NCI-H82 treated with DMSO at 0.1 percent for 48 hours (cell line): ENCODE data around the gene CAMTA1.

ENCODE experiments used
- DNase-seq: peaks from one replicate; lab custom pipeline; 2025; ENCODE audit not compliant: unreplicated experiment; lab: John Stamatoyannopoulos, UW

CAMTA1 gene

DNA sequence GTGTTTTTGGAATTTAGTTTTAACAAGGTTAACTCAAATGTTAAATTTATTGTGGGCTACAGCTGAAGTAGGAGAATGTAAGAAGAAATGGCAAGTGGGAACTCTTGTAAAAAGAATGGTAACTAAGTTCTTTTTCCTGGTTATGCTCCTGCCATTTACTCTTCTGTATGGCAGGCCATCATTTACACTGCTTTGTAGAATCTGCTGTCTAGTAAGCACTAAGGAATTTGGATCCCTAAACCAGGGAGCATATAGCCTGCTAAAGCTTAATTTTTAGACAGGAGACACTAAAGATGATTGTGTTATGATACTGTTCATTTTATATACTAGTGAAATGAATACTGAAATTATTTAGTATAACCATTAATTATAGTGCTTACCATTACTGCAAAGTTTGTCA, 85.3 kb downstream of the CAMTA1 start:
- no peak for DNase-seq

- DNase-seq = no peak
These were observed 86.2 kb downstream of the CAMTA1 start for GRCh38 chr1:6871300-6871972.

DNA sequence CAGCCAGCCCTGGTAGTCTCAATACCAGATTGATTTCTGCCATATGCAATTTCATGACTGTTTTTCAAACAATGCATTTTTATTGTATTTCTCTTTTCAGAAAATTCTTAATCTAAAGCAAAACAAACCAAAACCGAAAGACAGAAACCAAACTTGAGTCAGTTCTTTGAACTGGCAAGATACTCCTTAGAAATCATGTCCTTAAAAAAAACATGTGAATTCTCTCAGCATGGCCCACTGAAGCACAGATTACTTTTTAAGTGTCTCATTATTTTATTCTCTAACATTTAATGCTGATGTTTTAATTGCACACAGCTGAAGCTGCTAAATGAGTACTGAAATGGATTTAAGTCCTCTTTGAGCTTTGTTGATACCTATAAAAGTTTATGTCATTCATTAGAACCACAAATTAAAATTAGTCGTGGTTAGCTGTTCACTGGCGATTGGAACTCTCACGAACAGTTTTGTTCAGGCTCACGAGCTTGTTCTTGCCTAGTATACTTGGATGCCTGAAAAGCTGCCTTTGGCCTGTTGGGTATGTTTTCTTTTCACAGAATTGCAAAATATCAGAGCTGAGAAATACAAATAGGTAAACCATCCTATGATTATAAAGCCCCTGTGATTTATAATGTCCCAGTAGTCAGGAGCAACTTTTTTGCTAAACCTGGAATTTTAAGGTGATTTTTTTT, 87.5 kb downstream of the CAMTA1 start:
- DNase-seq = no peak

- DNase-seq = no peak
These were observed 88.2 kb downstream of the CAMTA1 start for GRCh38 chr1:6873298-6874015.

DNA sequence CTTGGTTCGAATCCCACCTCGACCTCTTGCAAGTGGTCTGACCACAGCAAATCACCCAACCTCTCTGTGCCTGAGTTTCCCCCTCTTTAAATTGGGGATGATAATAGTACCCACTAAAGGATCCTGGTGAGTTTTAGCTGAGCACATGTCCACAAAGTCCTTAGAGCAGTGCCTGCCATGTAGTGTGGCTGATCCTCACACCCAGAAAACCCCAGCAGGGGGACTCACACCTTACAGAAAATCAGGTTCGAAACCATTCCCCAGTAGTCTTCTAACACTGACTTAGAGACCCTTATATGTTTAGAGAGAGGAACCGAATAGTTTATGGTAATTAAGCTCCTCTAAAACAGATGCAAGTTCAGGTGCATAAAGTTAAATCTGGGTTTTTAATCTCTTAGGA, 89.0 kb downstream of the CAMTA1 start:
- DNase-seq = no peak

DNA sequence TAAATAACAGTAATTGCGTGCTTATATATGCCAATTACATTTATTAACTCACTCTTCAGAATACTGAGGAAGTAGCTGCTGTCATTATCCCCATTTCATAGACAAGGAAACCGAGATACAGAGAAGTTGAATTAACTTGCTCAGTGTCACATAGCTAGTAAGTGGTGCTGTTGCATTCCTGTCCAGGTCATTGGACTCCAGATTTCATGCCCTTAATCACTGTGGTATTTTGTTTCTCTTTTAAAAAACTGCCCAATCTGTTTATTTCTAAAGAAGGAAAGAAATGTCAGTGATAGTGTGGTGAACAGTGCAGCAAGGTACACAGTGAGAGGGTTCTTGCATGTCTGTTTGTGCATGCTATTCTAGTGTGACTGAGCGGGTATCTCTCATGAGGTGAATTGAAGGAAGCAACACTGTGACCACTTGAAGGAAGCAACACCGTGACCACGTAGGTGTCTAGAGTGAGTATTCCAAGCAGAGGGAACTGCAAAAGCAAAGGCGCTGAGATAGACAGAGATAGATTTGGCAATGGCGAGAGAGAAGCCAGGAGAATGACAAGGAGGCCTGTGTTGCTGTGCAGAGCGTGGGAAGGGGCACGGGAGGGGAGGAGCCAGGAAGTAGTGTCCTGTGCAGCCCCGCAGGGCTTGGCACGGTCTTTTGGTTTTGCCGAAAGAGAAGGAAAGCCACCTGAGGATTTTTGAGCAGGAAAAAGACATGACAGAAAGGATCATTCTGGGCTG, 95.9 kb downstream of the CAMTA1 start:
- DNase-seq = no peak

DNA sequence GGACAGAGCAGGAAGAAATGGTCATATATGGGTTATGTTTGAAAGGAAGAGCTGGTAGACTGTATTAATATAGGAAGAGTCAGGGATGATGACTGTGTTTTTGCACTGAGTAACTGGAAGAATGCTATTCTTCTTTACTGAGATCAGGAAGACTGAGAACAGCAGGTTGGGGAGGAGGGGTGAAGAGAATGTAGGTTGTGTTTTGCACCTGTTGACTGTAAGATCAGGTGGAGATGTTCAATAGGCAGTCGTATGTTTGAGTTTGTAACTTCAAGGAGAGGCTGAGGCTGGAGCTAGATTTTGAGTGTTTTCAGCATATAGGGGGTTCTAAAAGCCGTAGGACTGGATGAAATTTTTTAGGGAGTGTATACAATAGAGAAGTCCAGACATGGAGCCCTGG, 97.2 kb downstream of the CAMTA1 start:
- no peak for DNase-seq

DNA sequence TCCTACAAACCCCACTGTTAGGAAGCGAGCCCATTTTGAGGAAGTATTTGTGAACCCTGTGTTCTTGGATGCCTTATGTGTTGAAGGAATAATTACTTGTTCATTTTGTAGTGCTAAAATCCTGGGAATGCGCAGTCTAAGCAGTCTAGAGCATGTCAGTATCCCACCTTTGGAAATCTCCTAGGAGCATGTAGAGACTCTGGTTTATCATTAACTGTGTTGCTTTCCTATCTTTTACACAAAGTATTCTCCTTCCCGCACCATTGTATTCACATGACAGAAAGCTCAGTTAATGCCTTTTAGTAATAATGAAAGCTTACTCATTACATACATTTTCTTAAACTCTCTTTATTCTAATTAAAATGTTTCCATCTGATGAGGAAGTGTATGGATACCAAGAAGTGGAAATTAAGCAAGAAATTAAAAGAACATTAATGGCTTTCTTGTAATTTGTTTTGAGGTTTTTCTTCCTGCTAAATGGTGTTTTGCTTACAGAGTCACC, 99.4 kb downstream of the CAMTA1 start:
- DNase-seq = no peak

GRCh38 chr1:6885426-6885825, 100.2 kb downstream of the CAMTA1 start:
- no peak for DNase-seq

- no peak for DNase-seq
These were observed 101.3 kb downstream of the CAMTA1 start for GRCh38 chr1:6886523-6886922.

DNA sequence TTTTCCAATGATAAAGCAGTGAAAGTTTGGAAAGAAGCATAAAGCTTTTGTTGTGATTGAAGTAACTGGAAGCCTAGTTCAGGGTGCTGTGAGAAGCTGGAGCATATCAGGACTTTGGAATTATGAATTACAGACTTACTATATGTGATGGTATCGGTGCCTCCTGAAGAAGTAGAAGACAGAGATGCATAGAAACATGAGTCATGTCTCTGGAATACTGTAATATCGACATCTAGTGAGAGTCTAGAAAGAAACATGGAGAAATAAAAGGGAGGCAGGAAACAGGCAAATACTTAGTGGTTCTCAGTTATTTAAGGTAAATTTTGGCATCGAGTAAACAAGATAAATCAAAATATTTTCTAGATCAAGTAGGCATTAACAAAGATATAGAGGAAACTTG, 103.0 kb downstream of the CAMTA1 start:
- DNase-seq = no peak

DNA sequence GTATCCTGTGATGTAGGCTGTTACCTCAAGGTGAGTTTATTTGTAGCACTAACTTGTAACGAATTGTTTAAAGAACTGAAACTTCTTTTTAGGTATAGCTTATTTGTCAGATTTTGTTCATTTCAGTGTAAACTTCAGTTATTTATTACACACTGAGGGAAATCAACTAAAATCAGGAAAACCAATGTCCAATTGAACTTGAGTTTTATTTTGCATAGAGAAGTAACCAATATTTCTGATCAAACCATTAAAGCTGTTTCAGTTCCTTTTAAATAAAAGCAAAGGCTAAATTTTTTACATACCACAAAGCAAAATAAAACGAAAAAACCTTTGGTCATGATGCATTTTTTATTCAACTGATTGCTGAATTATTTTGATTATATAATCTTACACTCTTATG, 103.6 kb downstream of the CAMTA1 start:
- no peak for DNase-seq

DNA sequence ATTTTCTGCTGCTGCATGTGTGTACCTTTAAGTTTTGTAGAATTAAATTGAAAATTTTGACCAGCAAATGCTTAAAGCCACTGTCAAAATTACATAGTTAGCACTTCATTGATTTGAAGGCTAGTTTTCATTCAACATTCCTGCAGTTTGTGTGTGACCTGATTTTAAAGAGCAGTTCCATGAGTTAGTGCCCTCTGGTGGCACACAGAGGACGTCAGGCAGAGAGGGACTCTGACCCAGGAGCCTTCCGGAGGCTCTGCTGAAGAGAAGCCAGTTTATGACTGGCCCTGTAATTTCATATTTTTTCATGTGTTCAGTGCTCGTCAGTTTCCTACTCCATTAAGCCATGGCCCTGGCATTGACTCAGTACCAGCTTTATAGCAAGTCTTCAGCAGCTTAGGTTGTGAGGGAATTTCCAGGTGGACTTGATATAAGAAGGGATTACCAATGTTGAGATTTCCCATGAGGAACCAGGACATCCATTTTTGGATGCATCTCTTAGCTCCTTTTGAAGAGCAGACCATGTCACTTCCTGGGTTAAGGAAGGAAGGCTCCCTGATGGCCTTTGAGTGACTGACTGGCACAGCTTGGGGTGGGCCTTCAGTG, 104.7 kb downstream of the CAMTA1 start:
- DNase-seq = peak; percentile 7

GRCh38 chr1:6890686-6891085, 105.4 kb downstream of the CAMTA1 start:
- DNase-seq = no peak

DNA sequence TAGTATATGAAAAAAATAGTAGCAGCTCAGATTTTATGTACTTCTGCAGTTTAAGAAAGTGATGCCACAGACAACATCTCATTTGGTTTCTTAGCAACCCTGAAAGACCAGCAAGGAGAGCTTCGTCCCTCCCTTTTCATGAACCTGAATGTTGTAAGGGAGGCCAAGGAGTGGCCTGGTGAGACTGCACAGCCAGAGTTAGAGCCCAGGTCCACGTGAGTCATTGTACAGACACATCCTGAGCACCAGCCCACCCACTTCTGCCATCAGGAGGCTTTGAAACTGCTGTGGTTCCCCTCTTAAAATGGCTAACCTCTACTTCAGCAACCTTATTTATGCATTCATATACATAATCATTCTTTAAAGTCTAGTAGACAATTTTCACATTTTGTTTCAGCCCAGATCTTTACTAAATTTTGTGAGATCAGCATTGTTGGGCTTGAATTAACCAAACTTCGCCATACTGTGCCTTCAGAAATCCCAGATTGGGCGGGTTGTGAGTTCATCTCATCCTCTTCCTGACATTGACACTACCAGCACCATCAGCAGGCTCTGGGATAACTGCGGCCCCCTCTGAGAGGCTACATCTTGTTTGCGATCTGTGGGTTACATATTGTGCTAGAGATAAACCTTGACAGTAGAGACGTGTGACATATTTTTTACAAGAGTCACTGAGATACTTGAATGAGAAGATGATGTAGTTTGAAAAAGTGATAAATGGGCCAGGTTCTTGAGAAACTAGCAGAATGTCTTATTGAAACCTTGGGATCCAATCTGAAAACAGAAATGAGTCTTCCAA, 106.7 kb downstream of the CAMTA1 start:
- no peak for DNase-seq

GRCh38 chr1:6893388-6893787, 108.1 kb downstream of the CAMTA1 start:
- DNase-seq = peak; percentile 33

DNA sequence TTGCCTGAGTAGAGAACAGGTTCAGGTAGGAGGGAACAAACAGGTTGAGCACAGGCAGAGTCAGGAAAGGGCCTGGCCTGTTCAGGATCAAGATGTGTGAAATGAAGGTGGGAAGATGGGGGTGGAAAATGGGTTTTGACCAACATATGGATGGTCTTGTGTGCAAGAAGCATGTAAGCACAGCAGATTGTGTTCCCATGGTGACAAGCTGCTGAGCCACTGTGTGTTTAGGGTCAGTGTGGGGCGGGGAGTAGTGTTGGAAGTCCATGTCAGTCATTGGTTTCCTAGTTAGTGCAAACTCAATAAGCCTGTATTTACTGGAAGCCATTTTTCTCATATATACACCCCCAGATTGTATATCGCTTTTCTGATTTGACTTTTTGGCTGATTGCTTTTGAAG, 111.9 kb downstream of the CAMTA1 start:
- no peak for DNase-seq

GRCh38 chr1:6898974-6899539, 113.8 kb downstream of the CAMTA1 start:
- DNase-seq = no peak

- no peak for DNase-seq
These were observed 114.4 kb downstream of the CAMTA1 start for GRCh38 chr1:6899621-6900020.

DNA sequence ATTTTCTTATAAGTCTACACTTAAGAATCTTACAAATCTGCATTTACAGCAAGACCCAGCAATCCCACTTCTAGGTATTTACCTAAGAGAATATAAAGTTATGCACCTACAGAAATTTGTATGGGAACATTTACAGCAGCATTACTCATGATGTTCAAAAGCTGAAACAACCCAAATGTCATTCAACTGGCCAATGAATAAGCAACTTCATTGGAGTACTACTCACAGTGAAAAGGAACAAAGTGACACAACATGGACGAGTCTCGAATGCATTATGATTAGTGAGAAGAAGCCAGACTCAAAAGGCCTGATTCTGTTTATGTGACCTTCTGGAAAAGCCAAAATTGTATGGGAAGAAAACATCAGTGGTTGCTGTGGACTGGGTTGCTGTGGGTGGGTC, 116.9 kb downstream of the CAMTA1 start:
- no peak for DNase-seq
